GM11168 (cell line): ENCODE data around the gene KREMEN1.

Experiments
- in situ Hi-C: fragments of 300-500 bp; cut with MboI; formaldehyde crosslinking; loops from one replicate; pipeline ENCODE4 v1.12.0; 2022; ENCODE audit warnings: low sequenced_read_pairs; ENCODE audit not compliant: unreplicated experiment

The KREMEN1 gene

DNA sequence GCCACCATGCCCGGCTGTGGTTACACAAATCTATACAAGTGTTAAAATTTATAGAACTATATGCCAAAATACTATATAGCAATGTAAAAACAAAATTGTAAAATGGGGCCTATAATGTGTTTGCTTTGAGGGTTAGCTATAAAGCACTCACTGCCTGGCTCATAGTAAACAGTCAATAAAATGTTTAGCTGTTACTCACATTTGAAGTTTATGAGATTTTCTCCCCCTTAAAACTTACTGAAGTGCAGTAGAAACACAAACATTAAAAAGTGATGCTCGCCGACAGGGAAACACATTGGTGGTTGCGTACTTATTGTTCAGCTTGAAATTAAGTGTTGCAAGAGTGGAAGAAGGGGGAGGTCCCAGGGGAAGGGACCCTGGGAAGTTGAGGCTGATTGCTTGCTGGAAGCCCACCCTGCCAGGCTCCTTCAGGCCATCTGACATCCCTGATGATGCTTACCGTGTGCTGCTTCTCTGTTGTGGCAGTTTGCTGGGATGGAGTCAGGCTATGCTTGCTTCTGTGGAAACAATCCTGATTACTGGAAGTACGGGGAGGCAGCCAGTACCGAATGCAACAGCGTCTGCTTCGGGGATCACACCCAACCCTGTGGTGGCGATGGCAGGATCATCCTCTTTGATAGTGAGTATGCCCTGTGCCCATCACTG, 52.1 kb downstream of the KREMEN1 start:
- in situ Hi-C loops = no loop called here

DNA sequence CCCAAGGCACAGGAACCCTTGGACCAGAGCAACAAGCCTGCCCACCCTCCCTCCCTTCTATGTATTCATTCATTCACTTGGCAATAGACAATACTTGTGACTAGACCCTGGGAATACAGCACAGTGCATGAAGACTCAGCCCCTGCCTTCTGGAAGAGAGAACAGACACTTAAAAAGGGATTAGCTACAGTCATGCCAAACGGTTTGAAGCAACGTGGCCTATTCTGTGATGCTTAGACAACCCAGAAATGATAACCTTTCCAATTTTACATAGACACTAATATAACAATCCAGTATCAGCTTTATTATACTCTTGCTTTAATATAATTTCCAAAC, 52.6 kb downstream of the KREMEN1 start:
- in situ Hi-C loops = no loop called here

DNA sequence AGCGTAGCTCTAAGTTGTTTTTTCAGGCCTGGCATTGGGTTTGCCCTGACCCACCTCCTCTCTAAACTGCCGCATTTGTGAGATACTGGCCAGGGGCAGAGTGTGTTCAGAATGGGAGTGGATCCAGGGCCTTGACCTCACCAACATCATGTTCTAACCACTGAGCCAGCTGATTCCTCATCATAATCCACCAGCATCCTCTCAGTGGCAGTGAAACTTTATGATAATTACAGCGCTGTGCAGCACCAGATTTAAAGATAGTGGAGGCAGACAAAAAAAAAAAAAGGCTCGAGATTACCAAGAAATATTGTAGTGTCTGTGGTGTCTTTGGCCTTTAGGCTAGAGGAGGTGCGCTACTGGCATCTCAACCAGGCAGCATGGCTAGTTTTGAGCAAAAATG, 53.0 kb downstream of the KREMEN1 start:
- in situ Hi-C loops = no loop called here

DNA sequence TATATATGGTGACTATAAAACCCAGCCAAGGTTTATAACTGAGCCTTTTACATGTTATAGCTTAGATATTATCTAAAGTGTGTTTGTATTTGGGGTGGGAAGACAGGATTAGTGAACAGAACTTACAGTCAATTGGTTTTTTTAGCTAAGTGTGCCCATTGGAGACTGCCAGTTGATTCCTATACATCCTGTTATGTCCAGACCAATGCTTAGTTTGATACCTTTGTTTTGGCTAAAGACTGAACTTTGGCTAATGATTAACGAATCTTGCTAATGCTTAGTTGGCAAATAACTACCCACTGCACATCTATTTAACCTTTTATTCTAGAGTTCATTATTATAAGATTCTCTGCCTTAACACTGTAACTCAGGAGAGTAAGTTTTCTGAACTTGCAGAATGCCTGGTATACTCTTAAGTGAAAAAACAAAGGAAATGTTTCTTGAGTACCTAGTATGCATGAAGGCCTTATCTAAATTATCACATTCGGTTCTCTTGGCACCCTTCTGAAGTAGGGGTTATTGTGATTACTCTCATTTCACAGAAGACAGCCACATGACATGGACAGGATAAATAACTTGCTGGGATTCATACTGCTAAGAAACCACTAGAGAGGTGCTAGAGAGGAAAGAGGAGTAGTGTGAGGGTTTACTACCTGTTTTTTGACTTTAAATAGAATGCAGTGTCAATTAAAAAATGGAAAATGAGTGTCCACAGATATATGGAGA, 54.0 kb downstream of the KREMEN1 start:
- in situ Hi-C loops = no loop called here

DNA sequence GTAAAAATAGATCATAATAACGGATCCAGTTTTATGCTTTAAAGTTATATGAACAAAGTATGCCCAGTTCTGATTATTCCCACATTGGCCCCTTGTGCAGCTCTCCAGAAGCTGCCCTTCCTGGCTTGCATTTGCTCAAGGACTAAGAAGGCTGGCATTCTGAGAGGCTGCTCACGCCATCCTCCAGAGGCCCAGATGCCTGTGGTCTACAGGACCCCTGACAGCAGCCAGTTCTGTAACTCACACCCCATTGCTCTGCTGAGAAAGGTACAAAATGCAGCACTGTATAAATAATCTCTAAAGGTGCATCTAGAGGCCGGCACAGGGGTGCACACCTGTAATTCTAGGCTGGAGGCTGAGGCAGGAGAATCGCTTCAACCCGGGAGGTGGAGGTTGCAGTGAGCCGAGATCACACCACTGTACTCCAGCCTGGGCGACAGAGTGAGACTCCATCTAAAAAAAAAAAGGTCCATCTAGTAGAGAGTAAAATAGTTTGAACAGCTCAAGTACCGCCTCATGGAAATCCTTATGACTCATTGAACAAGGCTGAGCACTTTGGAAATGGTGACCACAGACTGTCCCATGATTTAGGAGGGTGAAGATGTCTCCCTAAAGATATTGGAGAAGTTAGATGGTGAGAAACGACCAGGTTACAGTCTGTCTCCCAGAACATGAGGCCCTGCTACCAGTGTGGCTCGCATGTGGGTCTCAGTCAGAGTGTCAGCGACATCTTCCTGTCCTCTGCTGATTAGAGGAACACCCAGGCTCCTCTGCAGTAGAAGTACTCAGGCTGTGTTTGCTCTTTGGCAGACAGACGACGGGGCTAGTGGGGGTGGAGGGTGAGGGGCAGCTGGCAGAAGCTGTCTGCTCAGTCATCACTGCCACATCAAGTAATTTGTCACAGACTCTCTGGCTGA, 56.3 kb downstream of the KREMEN1 start:
- in situ Hi-C loops = no loop called here

DNA sequence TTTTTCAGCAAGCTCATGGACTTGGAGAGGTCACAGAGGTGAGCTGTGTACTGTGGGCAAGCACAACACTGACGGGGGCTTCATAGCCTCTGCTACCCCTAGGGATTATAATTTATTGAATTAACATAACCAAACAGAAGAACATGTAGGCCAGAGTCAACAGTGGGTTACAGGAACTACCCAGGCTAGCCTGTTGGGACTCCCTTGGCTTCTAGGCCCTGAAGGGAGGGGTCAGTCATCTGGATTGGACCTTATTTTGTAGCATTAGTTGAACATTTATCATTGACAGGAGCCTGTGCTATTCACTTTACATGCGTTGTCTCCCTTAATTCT, 56.9 kb downstream of the KREMEN1 start:
- in situ Hi-C loops = no loop called here

DNA sequence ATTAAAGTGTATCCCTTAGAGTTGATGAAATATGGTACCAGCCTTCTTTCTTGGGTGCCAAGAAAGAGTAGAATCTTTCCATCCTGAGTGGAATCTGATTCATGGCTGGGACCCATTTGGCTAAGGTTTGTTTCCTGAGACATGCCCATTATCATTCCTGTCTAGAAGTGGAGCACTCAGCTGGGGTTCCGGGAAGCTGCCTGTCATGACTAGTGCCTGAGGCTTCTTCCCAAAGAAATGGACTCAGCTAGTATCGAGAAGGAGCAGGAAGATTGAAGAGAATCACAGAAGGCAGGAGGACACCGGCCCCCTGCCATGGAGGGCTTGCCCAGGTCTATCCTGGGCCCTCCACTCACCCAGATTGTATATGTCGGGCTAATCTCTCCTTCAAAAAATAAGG, 57.6 kb downstream of the KREMEN1 start:
- in situ Hi-C loops = no loop called here

DNA sequence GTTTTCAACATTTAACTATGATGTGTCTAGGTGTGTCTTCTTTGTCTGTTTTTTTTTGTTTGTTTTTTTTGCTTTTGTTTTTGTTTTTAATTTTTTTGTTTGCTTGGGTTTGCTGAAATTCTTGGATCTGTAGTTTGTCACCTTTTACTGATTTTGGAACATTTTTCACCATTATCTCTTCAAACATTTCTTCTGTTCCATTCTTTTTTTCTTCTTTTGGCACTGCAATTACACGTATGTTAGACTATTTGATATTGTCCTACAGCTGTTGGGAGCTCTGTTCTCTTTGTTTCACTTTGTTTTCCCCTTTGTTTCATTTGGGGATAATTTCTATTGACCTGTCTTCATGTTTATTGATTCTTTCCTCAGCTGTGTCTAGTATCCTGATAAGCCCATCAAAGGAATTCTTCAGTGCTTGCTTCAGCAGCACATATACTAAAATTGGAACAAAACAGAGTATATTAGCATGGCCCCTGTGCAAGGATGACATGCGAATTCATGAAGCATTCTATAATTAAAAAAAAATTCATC, 60.8 kb downstream of the KREMEN1 start:
- in situ Hi-C loops = no loop called here

DNA sequence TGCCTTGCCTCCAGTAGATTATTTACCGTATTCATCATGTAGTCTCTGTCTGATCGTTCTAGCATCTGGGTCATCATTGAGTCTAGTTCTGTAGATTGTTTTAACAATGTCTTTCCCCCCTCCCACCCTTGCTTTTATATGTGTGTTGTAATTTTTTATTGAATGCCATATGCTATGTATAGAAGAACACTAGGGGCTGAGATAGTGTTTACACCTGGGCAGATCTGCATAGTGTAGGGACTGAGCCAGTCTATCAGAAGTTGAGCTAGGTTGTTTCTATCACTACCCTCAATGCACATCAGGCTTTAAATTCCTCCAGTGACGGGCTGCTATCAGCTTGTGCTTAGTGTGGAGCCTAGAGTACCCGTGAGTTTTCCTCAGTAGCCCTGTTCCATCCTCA, 61.6 kb downstream of the KREMEN1 start:
- in situ Hi-C loops = no loop called here

DNA sequence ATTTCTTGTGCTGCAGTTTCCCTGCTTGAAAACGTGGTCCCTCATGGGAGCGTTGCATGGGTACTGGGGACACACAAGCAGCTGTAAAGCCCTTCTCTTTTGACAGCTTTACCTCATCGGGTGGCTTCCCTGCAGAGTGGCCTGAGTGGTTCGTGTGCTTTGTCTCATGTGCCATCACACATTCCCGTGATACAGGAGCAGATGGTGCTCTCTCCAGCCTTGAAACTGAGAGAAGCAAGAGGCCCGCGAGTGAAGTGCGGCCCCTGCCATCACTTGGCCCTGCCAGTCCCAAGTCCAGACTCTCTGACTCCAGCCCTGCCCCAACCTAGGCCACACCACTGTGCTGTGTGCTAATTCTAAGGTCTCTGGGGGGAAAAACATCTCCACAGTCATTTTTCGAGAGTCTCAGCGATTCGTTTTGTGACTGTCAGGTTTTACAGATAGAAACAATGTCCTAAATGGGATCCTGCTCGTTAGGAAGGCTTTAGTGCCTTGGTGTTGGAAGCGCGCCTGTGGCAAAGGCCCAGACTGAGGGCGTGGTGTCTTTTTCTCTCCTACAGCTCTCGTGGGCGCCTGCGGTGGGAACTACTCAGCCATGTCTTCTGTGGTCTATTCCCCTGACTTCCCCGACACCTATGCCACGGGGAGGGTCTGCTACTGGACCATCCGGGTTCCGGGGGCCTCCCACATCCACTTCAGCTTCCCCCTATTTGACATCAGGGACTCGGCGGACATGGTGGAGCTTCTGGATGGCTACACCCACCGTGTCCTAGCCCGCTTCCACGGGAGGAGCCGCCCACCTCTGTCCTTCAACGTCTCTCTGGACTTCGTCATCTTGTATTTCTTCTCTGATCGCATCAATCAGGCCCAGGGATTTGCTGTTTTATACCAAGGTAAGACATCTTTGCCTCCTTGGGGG, 64.2 kb downstream of the KREMEN1 start:
- in situ Hi-C loops = no loop called here

DNA sequence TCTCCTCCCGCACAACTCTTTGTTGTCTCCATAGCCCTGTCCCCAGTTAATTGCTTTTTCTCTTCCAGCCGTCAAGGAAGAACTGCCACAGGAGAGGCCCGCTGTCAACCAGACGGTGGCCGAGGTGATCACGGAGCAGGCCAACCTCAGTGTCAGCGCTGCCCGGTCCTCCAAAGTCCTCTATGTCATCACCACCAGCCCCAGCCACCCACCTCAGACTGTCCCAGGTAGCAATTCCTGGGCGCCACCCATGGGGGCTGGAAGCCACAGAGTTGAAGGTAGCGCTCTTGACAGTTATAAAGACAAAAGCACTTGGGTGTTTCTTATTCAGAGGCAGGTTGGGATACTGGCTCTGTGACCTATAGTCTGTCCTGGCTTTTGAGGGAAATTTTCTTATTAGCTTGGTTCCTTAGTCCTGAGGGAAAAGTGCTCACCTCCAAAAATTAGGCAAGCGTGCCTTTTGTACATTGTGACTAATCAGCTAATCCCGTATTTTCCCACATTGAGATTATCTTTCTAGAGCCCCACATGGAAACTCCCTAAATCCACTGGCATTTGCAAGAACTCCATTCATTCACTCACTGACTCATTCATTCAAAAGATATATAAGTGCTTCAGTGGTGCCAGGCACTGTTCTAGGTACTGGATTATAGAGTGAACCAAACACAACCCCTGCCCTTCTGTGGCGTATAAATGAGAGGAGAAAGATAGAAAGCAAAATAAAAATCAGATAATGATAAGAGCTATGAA, 65.9 kb downstream of the KREMEN1 start:
- in situ Hi-C loops = no loop called here

DNA sequence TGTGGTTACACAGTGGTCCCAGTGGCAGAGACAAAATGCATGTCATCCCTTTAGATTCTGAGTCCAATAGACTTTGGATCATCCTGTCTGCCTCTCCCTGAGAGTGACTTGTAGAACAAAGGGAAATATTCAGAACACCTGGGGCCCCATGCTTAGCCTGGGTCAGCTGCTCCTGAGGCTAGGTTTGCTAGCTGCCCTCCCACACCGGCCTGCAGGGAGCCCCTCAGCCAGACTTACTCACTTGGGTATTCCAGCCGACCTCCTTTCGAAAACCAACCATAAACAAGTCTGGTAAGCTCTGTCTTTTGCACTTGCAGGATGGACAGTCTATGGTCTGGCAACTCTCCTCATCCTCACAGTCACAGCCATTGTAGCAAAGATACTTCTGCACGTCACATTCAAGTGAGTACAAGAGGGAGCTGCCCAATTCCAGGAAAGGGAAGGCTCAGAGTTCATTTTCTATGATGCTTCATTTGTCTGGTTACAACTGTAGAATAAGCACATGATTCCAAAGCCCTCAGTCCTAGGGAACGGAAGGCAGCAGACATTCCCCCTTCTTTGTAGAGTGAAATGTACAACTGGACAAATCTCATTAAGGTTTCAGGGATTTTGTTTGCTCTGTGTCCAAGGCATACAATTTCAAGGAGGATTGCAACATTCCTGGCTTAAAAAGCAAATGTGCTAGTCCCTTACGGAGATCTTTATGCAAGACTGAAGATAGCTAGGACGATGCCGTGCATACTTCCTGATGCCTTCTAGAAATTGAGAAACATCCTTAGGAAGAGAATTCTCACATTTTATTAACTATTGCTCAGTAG, 67.3 kb downstream of the KREMEN1 start:
- in situ Hi-C loops = no loop called here

DNA sequence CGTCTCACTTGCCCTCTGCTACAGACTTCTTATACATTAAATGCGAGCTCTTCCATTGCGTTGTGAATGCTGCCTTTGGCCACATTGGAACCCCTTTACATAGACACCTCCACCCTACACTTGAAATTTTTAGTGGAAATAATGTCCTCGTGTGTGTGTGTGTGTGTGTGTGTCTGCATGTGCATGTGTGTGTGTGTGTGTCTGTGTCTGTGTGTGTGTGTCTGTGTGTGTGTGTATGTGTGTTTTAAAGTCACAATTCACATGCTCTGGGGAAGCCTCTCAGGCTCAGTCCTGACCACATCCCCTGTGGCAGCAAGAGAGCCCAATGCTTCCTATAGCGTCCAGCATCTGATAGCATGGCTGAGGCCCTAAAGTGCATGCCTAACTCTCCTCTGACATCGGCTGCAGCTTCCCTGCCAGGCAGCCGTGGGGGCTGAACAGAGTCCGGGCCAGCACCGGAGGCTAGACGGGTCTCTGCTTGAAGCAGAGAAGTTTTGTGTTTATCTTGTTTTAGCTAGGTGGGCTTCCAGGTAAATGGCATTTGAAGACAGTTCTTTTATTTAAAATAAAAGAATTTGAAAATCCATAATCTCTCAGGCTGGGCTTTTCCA, 68.3 kb downstream of the KREMEN1 start:
- in situ Hi-C loops = no loop called here

DNA sequence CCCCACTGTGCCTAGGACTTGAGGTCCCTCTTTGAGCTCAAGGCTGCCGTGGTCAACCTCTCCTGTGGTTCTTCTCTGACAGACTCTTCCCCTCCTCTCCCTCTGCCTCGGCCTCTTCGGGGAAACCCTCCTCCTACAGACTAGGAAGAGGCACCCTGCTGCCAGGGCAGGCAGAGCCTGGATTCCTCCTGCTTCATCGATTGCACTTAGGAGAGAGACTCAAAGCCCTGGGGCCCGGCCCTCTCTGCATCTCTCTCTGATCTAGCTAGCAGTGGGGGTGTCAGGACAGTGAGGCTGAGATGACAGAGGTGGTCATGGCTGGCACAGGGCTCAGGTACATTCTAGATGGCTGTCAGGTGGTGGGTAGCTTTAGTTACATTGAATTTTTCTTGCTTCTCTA, 69.3 kb downstream of the KREMEN1 start:
- in situ Hi-C loops = no loop called here

DNA sequence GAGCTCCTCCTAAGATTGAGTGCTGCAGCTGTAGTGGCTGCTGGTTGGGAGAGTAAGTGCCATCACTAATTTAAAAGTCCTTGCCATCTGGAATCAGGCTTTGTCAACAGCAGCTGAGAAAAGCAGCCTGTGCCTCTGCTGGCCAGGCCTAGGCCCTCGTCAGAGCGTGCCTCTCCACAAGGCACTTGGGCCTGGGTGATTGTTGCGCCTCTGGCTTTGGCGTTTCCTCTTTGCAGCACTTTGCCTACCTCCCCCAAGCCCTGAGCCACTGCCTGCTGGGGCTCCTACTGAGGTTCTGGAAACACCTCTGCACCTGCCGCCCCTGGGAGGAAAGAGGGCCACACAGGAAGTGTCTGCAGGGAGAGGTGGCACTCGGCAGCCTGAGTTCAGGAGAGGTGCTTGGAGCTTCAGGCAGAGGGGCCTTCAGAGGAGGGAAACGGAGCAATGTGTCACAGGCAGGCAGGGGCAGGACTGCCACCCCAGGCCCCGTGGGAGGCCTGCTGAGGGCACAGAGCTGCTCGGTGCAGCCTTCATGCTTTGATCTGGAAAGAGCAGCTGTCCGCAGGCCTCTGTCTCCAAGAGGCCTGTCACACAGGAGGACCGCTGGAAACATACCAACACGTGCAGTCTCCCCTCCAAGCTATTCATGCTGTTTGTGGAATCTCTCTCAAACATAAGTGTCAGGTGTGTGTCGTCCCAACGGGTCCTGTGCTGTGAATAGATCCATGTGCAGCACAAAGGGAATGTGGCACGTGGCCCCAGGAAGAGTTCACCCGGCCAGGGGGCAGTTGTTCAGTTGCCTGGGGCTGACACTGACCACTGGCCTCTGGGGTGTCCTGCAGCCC, 71.3 kb downstream of the KREMEN1 start:
- in situ Hi-C loops = no loop called here

DNA sequence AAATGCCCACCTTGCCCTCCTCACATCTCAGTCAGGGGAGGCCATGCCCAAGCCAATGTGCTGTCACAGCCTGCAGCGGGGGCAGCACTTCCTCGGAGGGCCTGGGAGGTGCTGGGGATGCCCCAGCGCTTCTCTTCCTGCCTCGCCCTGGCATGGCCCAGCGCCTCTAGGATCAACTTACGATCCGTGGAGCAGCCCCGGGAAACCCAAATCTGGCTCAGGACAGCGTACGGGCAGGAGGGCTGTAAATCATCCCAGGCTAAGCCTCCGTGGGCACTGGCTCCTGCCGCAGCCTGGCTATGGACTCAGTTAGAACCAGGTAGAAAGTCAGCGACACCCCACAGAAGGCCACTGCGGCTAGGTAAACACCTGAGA, 71.9 kb downstream of the KREMEN1 start:
- in situ Hi-C loops = no loop called here

DNA sequence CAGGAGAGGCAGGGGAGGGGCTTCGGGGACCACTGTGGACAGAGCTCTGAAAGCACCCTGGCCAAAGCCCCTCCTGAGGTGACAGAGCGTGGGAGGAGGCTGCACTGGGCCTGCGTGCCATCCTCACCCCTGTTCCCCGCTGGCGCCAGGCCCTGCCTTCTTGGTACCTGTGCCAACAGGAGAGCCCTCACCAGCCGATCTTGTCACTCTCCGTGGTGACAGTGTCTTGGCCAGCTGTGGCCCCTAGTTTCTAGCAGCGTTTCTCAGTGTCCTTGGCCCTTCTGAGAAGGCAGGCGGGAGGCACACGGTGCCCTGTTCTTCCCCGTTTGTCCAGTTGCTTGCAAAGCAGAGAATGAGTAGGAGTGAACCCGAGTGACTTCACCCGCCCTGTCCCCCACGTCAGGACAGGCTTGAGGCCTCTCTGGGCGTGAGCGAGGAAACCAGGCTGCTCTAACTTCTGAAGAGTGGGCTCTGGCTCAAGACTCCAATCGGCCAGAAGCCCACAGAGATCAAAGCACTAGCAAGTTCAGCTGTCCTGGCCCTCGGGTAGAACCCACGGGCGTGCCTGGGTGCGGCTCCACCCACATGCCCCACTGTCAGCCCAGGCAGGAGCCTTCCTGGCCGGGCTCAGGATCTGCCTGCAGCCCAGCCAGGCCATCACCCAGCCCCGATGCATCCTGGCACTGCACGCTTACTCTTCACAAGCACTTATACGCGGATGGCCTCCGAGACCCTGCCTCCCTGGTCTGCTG, 72.7 kb downstream of the KREMEN1 start:
- in situ Hi-C loops = no loop called here
